K562 (cell line): ENCODE data around the gene GRIK3. TPM values are rescaled to one million over a fixed set of nuclear protein-coding genes. Genes with fewer than 3 reads are reported as not detected.

Experiments
- HES1 ChIP-seq: fragments of 450-650 bp; IDR thresholded peaks from 2 replicates; pipeline ENCODE4 v1.6.1; 2016; ENCODE audit warnings: low read depth, mild to moderate bottlenecking, moderate library complexity
- MEIS2 ChIP-seq: fragments of 450-650 bp; IDR thresholded peaks from 2 replicates; pipeline ENCODE4 v1.6.1; 2014; ENCODE audit warnings: mild to moderate bottlenecking; ENCODE audit not compliant: partially characterized antibody
- POLR2AphosphoS5 ChIP-seq: IDR thresholded peaks from 2 replicates; pipeline ENCODE4 v1.6.1; 2011; ENCODE audit warnings: mild to moderate bottlenecking, low read depth, low read length, moderate library complexity; ENCODE audit not compliant: control insufficient read depth, insufficient read depth
- ZNF589 ChIP-seq: fragments of 200-800 bp; sonication (Bioruptor generic); IDR thresholded peaks from 2 replicates; pipeline ENCODE4 v1.6.1; 2016; ENCODE audit warnings: low read depth, missing genetic modification characterization, missing compliant biosample characterization
- ZNF609 ChIP-seq: sonication (generic); formaldehyde crosslinking; IDR thresholded peaks from 2 replicates; pipeline ENCODE4 v1.8.1; 2023; ENCODE audit warnings: missing genetic modification reagents, mild to moderate bottlenecking, borderline replicate concordance
- polyA plus RNA-seq, 8 experiments: library from polyadenylated mRNA; depleted of rRNA in 4 of 8; stranded (reverse) in 5 of 8; unstranded in 3 of 8; fragments of >200 nt; fragmentation: Nextera tagmentation in 2 of 8; fragmentation: Illumina TruSeq in 1 of 8; extraction: Ambion mirVana in 2 of 8; extraction: Trizol in 1 of 8; gene quantifications; 2 replicates each; pipeline versions ENCODE4 v1.2.1 to v1.2.3, GENCODE V29; 2011 to 2014; ENCODE audit warnings: inconsistent platforms in 1 of 8, missing spikeins in 1 of 8
- total RNA-seq, 7 experiments: library from RNA; depleted of rRNA in 6 of 7; stranded (reverse); fragments of >200 nt in 6 of 7; fragmentation: Illumina TruSeq in 2 of 7; extraction: Trizol in 2 of 7; gene quantifications; 2 replicates each; pipeline versions ENCODE4 v1.2.1 to v1.2.3, GENCODE V29; 2011 to 2021; ENCODE audit warnings: low replicate concordance in 1 of 7

Gene GRIK3
- total and polyA plus RNA-seq, 9 of the 15 experiments (the other 6 are each of a cell fraction or from before 2014, with no cell fraction given), result not detected

- no peak for TF ChIP-seq ZNF609 (CRISPR knock-in tag)
- no peak for TF ChIP-seq POLR2AphosphoS5
- no peak for TF ChIP-seq ZNF589 (CRISPR knock-in tag)
- no peak for TF ChIP-seq MEIS2
- no peak for TF ChIP-seq HES1
Observed at GRCh38 chr1:37035014-37035691, 838 bp upstream of the GRIK3 start (continued).
